Esophagus muscularis mucosa (tissue), 3 donors: Measurements from ENCODE around the gene DDX41.

Experiments used
- CTCF ChIP-seq, 3 experiments: fragments of 200-600 bp in 2 of 3; fragments of 450-650 bp in 1 of 3; sonication (generic) in 2 of 3; IDR thresholded peaks; one replicate each; pipeline ENCODE4 v1.5.1; 2017 to 2019; ENCODE audit warnings: antibody characterized with exemption in 3 of 3, mild to moderate bottlenecking in 2 of 3, moderate library complexity in 1 of 3
- POLR2A ChIP-seq: fragments of 450-650 bp; IDR thresholded peaks from one replicate; pipeline ENCODE4 v1.6.1; 2017; ENCODE audit warnings: antibody characterized with exemption, moderate library complexity, mild to moderate bottlenecking, low read depth

- TF ChIP-seq CTCF (IDR thresholded peaks at IDR 0.05) (no peak), POLR2A (no peak)
Observed at GRCh38 chr5:177479774-177480173, 37.0 kb downstream of the DDX41 start.
